GM12875 (cell line): ENCODE measurements around the gene CHI3L1.

Experiments
- H3K4me3 ChIP-seq: one replicate; pipeline ENCODE4 v1.5.1; 2011; ENCODE audit warnings: low read depth, low read length, control low read depth
- CTCF ChIP-seq: IDR thresholded peaks from 2 replicates; pipeline ENCODE4 v1.5.1; 2011; ENCODE audit warnings: low read depth, mild to moderate bottlenecking, control low read depth, inconsistent platforms, low read length, moderate library complexity, borderline replicate concordance; ENCODE audit not compliant: insufficient read depth

Gene CHI3L1

GRCh38 chr1:203130358-203130985, 56.0 kb downstream of the CHI3L1 start:
- no peak for TF ChIP-seq CTCF
- no peak overlapping the region for H3K4me3 ChIP-seq

GRCh38 chr1:203129501-203130231, 56.8 kb downstream of the CHI3L1 start:
- no peak overlapping the region for H3K4me3 ChIP-seq
- no peak for TF ChIP-seq CTCF
